ENCODE results near the gene HDAC1.
"Not testable (repeated sequence)": the region's sequence is repeated elsewhere in the genome, so short reads cannot be mapped to it uniquely, and the experiment has no call there.

Gene HDAC1

DNA sequence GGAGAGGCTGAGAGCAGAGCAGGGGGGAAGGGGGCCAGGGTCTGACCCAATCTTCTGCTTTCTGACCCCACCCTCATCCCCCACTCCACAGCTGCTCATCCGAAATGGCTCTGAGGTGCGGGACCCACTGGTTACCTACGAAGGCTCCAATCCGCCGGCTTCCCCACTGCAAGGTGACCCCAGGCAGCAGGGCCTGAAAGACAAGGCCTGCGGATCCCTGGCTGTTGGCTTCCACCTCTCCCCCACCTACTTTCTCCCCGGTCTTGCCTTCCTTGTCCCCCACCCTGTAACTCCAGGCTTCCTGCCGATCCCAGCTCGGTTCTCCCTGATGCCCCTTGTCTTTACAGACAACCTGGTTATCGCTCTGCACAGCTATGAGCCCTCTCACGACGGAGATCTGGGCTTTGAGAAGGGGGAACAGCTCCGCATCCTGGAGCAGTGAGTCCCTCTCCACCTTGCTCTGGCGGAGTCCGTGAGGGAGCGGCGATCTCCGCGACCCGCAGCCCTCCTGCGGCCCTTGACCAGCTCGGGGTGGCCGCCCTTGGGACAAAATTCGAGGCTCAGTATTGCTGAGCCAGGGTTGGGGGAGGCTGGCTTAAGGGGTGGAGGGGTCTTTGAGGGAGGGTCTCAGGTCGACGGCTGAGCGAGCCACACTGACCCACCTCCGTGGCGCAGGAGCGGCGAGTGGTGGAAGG, 17.1 kb upstream of the HDAC1 start:
- no peak for DNase-seq

DNA sequence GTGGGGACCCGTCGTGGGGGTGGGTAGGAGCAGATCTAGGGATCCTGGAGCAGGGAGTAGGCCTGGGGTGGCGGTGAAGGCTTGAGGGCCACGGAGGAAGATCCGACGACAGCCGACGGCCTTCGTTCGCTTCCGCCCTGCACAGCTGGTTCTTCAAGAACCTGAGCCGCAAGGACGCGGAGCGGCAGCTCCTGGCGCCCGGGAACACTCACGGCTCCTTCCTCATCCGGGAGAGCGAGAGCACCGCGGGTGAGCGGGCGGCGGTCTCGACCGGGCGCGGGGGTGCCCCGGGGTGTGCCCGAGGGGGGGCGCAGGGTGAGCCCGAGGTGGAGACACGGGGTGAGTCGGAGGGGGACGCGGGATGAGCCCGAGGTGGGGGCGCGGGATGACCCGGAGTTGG, 16.5 kb upstream of the HDAC1 start:
- DNase-seq = no peak

DNA sequence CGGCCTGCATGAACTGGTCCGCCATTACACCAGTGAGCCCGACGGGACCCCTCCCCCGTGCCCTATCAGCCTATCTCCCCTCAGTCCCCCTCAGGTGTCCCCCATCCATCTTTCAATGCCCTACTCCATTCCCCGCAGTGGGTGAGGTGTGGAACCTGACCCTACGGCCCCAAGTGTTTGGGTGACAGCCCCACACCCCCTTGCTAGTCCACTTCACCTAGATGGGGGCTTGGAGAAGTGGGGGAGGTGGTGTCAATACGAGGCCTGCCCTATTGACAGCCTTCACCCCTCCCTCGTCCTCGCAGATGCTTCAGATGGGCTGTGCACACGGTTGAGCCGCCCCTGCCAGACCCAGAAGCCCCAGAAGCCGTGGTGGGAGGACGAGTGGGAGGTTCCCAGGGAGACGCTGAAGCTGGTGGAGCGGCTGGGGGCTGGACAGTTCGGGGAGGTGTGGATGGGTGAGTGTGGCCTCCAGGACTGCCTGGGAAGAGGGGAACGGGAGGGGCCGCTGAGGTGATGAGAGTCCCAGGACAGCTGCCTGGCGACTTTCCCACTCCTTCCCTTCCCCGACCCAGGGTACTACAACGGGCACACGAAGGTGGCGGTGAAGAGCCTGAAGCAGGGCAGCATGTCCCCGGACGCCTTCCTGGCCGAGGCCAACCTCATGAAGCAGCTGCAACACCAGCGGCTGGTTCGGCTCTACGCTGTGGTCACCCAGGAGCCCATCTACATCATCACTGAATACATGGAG, 15.7 kb upstream of the HDAC1 start:
- no peak for DNase-seq

DNA sequence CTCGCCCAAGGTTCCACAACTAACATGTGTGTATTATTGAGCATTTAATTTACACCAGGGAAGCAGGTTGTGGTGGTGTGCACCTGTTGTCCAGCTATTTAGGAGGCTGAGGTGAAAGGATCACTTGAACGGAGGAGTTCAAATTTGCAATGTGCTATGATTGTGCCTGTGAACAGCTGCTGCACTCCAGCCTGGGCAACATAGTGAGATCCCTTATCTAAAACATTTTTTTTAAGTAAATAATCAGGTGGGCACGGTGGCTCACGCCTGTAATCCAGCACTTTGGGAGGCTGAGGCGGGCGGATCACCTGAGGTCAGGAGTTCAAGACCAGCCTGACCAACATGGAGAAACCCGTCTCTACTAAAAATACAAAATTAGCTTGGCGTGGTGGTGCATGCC, 7.1 kb upstream of the HDAC1 start:
- DNase-seq = not testable (repeated sequence)

DNA sequence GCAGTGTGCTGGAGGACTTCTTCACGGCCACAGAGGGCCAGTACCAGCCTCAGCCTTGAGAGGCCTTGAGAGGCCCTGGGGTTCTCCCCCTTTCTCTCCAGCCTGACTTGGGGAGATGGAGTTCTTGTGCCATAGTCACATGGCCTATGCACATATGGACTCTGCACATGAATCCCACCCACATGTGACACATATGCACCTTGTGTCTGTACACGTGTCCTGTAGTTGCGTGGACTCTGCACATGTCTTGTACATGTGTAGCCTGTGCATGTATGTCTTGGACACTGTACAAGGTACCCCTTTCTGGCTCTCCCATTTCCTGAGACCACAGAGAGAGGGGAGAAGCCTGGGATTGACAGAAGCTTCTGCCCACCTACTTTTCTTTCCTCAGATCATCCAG, 6.2 kb upstream of the HDAC1 start:
- DNase-seq = no peak

DNA sequence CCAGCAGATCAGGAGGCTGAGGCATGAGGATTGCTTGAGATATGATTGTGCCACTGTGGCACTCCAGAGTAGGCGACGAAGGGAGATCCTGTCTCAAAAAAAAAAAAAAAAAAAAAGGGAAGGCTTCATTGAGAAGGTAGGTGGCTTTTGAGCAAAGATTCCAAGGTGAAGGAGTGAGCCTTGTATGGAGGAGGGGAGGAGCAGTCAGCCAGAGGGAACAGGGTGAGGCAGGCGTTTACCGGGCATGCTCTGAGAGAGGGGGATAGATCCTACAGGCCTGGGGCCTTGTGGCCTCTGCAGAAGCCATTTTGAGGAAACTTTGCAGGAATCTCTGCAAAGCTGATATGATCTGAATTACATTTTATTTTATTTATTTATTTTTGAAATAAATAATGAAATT, 5.1 kb upstream of the HDAC1 start:
- DNase-seq = no peak

DNA sequence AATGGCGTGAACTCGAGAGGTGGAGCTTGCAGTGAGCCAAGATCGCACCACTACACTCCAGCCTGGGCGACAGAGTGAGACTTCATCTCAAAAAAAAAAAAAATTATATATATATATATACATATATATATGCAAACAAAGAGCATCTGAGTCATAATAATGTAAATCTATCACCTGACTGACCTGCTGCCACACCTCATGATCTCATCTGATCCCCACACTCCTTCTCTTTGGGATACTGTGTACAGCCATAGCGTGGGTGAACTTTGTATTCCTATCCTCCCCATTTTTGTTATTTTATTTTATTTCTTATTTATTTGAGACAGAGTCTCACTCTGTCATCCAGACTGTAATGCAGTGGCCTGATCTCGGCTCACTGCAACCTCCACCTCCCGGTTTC, 2.6 kb upstream of the HDAC1 start:
- no peak for DNase-seq

DNA sequence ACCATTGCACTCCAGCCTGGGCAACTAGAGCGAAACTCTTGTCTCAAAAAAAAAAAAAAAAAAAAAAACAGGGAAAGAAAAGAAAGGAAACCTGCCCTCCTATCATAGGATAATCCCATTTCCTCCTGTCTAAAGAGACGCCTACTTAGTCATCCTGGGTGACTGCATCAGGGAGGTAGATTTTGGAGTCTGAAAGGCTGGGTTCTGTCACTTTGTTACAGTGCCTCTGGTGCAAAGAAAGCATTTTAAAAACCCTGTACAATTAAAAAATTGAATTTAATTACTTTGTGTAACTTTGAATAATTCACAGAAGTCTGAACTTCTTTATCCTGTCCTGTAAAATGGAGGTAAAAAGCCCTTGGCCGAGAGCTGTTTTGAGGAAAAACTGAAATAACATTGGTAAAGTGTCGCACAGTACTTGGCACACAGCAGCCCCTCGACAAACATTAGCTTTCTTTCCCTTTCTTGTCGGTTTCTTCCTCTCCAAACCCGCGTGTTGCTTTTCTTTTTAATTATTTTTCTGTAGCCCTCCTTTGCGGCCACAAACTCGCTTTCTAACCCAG, 657 bp upstream of the HDAC1 start:
- no peak for DNase-seq

DNA sequence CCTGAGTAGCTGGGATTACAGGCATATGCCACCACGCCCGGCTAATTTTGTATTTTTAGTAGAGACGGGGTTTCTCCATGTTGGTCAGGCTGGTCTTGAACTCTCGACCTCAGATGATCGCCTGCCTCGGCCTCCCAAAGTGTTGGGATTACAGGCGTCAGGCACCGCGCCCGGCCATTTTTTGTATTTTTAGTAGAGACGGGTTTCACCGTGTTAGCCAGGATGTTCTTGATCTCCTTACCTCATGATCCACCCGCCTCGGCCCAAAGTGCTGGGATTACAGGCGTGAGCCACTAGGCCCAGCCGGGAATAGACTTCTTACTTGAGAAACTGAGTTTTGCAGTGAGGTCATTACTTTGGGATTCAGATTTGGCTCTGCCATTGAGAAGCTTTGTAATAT, 6.3 kb downstream of the HDAC1 start:
- not testable (repeated sequence) for DNase-seq

DNA sequence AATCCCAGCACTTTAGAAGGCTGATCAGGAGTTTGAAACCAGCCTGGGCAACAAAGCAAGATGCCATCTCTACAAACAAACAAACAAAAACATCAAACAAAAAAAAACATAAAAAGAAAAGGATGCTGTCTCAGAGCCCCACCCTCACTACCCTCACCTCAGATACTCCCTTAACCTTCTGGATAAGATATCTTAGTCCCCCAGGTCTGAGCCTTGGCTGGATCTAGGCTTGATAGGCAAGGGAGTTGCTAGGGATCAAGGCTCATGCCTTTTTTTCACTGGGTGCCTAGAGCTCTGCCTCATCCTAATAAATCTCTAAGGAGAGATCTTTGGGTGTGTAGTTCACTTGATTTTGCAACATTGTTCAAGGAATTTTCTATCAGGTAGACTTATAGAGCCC, 7.4 kb downstream of the HDAC1 start:
- DNase-seq = no peak

DNA sequence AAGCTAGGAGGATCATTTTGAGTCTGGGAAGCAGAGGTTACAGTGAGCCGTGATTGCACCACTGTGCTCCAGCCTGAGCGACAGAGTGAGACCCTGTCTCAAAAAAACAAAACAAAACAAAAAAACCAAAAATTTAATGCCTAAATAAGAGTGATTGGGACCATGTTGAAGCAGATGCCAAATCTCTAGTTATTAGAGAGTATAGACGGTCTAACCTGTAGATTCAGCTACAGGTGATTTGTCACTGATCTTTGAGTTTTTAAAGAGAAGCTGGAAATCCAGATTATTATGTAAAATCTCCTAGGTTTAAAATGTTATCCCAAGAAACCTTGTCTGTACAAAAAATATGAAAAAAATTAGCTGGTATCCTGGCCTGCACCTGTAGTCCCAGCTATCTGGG, 11.5 kb downstream of the HDAC1 start:
- no peak for DNase-seq

DNA sequence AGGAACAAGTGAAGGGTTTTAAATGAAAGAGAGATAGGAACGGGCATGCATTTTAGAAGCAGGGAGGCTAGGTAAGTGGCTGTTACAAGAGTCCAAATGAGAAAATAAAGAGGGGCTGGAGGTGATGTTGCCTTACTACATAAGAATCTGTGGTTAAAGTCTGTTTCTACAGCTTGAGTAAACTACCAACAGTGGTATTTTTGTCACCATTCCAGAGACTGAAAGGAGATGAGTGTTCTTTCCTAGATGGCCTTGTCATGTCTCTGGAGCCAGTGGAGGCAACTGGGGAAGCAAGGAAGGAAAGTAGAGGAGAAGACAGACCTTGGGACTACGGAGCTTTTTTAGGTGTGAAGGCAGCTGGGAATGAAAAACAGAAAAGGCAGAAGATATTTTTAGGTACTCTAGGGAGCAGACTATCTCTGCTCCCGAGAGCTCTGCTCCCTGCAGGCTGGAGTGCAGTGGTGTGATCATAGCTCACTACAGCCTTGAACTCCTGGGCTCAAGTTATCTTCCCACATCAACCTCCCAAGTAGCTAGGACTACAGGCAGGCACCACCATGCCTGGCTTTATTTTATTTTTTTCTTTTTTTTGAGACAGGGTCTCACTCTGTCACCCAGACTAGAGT, 12.2 kb downstream of the HDAC1 start:
- no peak for DNase-seq

DNA sequence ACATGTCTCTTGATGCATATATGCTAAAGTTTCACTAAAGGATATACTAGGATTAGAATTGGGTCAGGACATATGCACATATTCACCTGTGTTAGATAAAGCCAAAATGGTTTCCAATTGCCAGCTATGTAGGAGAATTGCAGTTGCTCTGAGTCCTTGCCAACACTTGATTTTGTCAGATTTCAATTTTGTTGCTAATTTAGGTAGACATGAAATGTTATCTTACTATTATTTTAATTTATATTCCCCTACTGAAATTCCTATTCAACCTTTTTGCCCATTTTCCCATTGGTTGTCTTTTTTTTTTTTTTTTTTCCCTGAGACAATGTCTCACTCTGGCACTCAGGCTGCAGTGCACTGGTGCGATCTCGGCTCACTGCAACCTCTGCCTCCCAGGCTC, 13.4 kb downstream of the HDAC1 start:
- no peak for DNase-seq

DNA sequence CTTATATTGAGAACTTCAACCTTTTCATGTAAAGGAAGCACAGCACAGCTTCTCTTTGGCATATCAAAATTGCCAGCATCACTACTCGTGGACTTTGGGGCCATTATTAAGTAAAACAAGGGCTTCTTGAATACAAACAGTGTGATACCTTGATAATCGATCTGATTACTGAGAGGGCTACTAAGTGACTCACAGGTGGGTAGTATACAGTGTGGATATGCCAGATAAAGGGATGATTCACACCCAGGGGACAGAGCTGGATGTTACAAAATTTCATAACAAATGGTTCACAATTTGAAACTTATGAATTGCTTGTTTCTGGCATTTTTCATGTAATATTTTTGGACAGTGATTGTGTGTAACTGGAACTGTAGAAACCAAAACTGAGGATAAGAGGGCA, 15.4 kb downstream of the HDAC1 start:
- DNase-seq = no peak

DNA sequence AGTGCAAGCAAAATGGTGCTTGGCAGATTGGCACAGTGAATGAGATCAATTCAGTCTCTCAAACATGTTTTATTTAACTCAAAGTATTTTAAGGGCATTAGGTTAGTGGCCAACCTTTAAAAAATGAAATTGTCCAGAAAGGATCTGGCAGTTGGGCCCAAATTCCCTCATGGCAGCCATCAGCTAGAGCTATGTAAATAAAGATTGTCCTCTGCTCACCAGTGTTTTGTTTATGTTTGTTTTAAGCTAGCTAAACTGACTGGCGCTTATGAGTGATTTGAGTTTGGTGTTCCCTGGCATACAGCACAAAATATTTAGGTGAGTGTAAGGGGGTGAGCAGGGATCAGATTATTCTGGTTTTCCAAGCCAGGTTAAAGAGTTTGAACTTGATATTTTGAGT, 18.1 kb downstream of the HDAC1 start:
- DNase-seq = no peak

DNA sequence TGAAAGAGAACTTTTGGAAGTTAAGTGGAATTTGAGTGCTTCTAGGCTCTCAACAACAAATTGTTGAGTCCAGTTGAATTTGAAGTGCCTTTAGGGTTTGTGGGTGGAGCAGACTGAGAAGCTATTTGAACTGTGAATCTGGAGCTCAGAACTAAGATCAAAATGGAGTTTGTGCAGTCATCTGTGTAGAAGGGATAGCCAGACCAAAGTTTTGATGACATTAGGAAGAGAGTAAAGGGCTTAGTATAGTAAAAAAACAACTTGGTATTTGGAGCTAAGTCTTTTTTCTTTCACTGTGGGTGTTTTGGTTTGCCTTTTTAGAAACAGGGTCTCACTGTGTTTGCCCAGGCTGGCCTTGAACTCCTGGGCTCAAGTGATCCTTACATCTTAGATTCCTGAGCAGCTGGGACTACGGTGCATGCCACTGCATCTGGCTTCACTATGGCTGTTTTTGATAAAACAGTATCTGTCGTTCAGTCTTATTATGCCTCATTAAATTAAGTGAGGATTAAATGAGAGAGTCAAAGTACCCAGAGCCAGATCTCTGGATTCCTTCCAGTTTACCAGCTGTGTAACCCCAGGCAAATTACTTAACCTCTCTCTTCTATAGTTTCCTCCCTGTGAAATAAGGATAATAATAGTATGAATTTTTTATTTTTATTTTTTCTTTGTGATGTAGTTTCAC, 20.0 kb downstream of the HDAC1 start:
- DNase-seq = no peak

DNA sequence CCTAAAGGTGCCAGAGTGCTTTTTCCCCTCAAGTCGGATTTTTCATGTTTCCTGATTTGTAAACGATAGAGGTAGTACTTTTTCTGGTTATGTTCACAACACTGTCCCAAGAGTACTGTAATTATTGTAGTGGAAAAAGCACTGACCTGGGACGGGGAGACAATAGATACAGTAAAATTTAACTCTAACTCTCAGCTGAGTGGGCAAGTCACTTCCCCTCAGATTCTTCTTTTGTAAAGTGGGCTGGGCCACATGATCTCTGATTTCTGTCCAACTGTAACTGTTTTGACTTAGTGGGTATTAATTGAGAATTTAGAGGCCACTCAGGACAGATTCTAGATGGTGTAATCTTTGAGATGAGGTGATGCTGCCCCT, 25.0 kb downstream of the HDAC1 start:
- no peak for DNase-seq

DNA sequence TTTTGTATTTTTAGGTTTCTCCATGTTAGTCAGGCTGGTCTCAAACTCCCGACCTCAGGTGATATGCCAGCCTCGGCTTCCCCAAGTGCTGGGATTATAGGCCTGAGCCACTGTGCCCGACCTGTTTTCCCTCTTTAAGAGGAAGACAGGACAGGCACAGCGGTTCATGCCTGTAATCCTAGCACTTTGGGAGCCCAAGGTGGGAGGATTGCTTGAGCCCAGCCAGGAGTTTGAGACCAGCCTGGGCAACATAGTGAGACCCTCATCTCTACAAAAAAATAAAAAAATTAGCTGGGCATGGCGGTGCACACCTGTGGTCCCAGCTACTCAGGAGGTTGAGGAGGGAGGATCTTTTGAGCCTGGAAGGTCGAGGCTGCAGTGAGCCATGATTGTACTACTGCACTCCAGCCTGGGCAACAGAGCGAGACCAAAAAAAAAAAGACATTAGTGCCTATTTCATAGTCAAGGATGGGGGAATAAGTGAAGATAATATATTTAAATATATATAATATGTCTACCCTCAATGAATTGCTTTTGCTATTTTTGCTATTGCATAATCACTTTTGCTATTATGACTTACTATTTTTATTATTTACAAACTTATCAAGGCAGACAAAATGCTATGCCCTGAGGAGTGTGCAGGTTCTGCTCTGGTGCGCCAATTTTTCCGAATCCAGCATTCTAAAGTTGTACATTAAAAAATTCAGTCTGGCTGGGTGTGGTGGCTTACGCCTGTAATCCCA, 26.4 kb downstream of the HDAC1 start:
- no peak for DNase-seq

DNA sequence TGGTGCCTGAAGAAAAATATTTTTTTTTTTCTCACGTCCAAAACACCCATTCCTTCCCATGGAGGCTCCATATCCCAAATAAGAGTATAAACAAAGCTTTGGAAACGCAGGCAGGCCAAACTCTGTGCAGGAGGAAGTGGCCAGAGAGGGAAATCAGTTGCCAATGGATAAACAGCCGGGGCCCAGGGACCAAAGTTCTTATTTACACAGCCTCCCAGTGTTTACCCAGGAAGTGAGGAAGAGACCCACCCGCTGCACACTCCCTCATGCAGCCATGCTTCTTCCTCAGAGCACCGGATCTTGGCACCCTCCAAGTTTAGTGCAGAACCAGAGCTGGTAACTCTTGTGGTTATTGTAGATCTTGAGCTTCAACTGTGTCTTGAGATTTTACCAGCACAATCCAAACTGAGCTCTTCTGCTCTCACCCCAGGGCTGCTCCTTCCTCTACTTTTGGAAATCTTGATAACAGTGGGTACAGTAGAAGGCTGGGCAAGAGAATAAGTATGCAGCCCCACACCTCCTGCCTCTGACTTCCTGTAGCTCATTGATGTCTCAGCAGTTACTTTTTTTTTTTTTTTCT, 29.9 kb downstream of the HDAC1 start:
- no peak for DNase-seq

DNA sequence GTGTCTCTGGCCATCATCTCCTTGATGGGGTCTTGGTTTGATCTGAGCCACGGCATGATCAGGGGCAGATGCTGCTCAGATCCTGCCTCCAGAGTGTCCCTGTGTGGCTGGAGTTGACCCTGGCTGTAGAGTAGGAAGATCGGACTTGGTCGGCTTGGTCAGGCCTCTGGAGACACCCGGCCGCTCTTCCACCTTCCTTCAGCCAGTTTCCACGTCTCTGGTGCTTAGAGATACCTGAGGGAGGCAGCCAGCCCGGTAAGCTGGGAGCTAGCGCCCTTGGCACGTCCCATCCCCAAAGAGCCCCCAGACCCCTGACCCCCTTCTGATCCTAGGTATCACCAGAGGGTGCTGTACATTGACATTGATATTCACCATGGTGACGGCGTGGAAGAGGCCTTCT, 35.3 kb downstream of the HDAC1 start:
- no peak for DNase-seq

DNA sequence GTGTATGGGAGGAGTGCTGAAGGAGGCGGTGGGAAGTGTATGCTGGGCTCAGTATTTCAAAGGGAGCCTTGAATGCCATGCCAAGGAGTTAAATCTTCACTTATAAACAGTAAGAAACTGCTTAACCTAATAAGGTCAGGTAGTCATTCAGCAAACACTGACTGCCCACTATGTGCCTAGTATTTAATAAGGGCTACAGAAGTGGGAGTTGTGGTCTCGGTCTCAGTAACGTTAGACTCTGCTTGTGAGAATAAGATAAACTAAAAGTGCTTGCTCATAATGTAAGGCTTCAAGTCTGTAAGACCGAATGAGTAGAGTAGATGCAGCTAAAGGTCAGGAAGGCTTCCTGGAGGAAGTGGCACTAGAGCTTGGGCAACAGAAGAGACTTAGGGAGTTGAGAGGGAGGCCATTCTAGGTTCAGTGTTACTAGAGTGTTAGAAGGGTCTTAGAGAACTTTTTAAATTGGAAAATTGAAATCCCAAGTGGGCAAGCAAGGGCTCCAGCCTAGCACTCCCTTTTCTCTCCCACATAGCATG, 38.1 kb downstream of the HDAC1 start:
- no peak for DNase-seq

DNA sequence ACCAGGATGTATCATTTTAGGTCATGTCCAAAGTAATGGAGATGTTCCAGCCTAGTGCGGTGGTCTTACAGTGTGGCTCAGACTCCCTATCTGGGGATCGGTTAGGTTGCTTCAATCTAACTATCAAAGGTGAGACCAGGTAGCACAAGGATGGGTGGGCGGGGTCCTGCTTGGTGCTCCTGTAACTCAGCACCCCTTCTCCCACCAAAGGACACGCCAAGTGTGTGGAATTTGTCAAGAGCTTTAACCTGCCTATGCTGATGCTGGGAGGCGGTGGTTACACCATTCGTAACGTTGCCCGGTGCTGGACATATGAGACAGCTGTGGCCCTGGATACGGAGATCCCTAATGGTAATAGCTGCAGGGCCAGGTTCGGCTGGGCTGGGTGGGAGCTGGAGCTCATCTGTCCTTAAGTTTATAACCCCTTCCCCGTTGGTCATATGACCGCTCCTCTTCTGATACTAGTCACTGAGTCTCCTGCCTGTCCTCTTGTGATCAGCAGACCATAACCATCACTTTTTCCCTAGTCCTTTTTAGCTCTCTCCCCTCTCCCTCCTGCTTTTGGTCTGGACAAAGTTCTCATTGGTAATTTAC, 38.8 kb downstream of the HDAC1 start:
- no peak for DNase-seq

Measured in RPMI8226 (cell line).